ENCODE results near the gene TBCEL. TPM values are rescaled to one million over a fixed set of nuclear protein-coding genes. Genes with fewer than 3 reads are reported as not detected.

The TBCEL gene
- total RNA-seq, 4 donors from 2014 or later: 14.1 to 38.6 (median 16.4) TPM

DNA sequence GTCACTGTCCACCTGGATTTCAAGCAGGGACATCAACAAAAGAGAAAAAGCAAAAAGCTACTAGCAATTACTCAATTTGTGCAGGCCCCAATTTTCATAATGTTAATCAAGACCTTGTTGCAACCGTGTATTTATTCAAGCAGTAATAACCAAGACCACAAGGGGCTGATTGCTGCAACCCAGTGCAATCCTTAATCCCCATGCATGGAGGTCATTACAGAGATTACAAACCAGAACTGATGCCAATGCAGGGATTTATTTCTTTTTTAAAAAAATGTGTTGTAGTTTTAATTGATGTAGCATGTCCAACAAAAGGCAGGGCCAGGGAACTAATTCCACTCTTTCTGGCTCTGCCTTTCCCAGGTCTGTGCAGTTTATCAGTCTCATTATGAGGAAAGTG is 95.5 kb downstream of the TBCEL start:
- TF ChIP-seq, protein P1, sequence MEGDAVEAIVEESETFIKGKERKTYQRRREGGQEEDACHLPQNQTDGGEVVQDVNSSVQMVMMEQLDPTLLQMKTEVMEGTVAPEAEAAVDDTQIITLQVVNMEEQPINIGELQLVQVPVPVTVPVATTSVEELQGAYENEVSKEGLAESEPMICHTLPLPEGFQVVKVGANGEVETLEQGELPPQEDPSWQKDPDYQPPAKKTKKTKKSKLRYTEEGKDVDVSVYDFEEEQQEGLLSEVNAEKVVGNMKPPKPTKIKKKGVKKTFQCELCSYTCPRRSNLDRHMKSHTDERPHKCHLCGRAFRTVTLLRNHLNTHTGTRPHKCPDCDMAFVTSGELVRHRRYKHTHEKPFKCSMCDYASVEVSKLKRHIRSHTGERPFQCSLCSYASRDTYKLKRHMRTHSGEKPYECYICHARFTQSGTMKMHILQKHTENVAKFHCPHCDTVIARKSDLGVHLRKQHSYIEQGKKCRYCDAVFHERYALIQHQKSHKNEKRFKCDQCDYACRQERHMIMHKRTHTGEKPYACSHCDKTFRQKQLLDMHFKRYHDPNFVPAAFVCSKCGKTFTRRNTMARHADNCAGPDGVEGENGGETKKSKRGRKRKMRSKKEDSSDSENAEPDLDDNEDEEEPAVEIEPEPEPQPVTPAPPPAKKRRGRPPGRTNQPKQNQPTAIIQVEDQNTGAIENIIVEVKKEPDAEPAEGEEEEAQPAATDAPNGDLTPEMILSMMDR (IDR thresholded peaks at IDR 0.05): no peak
- ATAC-seq (ENCODE audit: low FRiP score) (no peak), DNase-seq (ENCODE audit: low spot score) (no peak)

GRCh38 chr11:121122328-121122727 is 98.4 kb downstream of the TBCEL start:
- DNase-seq (ENCODE audit: low spot score) (no peak), ATAC-seq (ENCODE audit: low FRiP score) (no peak)
- TF ChIP-seq, protein P1 (IDR thresholded peaks at IDR 0.05): no peak

GRCh38 chr11:121123496-121124069 is 99.7 kb downstream of the TBCEL start:
- TF ChIP-seq, protein P1 (IDR thresholded peaks at IDR 0.05): no peak
- ATAC-seq (ENCODE audit: low FRiP score) (no peak), DNase-seq (ENCODE audit: low spot score) (no peak)

- DNase-seq (ENCODE audit: low spot score) (no peak), ATAC-seq (ENCODE audit: low FRiP score) (no peak)
- TF ChIP-seq, protein P1 (IDR thresholded peaks at IDR 0.05): no peak
These were observed 103.9 kb downstream of the TBCEL start for GRCh38 chr11:121127809-121128208.

DNA sequence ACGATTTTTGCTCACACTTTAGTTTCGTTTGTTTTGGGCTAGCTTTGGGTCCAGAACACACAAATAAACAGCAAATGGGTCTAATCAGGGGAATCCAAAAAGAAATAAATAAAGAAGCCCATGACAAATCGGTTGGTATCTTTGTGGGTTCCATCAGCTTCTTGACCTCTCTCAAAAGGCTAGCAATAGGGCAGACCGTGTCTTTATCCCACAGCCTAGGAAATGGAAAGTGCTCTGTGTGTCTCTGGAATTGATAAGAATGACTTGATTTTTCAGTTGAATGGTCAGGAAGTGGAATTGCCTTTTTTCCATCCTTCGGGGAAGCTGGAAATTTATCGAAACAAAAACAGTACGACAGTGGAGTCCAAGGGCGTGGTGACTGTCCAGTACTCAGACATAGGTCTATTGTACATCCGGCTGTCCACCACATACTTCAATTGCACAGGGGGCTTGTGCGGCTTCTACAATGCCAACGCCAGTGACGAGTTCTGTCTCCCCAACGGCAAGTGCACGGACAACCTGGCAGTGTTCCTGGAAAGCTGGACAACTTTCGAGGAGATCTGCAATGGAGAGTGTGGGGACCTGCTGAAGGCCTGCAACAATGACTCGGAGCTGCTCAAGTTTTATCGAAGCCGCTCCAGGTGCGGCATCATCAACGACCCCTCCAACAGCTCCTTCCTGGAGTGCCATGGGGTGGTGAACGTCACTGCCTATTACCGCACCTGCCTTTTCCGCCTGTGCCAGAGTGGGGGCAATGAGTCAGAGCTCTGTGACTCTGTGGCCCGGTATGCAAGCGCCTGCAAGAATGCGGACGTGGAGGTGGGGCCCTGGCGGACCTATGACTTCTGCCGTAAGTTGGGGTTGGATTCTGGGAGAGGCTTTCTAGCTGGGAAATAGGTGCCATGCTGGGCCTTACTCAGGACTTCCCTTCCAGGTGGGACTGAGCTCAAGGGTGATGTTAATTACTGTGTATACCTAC is 105.7 kb downstream of the TBCEL start:
- TF ChIP-seq, protein P1 (IDR thresholded peaks at IDR 0.05): no peak
- no peak for DNase-seq (ENCODE audit: low spot score)
- ATAC-seq (ENCODE audit: low FRiP score): no peak

DNA sequence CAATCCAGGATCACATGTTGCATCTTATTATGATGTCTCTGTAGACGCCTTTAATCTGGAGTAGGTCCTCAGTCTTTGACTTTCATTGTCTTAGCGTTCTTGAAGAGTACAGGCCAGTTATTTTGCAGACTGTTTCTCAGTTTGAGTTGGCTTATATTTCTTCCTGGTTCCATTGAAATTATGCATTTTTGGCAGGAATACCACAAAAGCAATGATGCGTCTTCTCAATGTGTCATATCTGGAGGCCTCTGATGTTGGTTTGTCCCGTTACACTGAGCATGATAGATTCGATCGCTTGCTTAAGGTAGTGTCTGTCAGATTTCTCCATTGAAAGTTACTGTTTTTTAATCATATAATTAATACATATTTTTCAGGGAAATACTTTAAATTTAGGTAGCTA is 107.8 kb downstream of the TBCEL start:
- TF ChIP-seq, protein P1 (IDR thresholded peaks at IDR 0.05): no peak
- no peak for ATAC-seq (ENCODE audit: low FRiP score)
- no peak for DNase-seq (ENCODE audit: low spot score)

Measured in omental fat pad (tissue), 4 donors.